ENCODE results near the gene SDCBP2.

The SDCBP2 gene

GRCh38 chr20:1294497-1294896 lies 34.4 kb downstream of the SDCBP2 start:
- TF ChIP-seq TAF1 (IDR thresholded peaks at IDR 0.05; ENCODE audit: borderline replicate concordance, insufficient read depth, low read length): no peak
- TF ChIP-seq, protein P1, sequence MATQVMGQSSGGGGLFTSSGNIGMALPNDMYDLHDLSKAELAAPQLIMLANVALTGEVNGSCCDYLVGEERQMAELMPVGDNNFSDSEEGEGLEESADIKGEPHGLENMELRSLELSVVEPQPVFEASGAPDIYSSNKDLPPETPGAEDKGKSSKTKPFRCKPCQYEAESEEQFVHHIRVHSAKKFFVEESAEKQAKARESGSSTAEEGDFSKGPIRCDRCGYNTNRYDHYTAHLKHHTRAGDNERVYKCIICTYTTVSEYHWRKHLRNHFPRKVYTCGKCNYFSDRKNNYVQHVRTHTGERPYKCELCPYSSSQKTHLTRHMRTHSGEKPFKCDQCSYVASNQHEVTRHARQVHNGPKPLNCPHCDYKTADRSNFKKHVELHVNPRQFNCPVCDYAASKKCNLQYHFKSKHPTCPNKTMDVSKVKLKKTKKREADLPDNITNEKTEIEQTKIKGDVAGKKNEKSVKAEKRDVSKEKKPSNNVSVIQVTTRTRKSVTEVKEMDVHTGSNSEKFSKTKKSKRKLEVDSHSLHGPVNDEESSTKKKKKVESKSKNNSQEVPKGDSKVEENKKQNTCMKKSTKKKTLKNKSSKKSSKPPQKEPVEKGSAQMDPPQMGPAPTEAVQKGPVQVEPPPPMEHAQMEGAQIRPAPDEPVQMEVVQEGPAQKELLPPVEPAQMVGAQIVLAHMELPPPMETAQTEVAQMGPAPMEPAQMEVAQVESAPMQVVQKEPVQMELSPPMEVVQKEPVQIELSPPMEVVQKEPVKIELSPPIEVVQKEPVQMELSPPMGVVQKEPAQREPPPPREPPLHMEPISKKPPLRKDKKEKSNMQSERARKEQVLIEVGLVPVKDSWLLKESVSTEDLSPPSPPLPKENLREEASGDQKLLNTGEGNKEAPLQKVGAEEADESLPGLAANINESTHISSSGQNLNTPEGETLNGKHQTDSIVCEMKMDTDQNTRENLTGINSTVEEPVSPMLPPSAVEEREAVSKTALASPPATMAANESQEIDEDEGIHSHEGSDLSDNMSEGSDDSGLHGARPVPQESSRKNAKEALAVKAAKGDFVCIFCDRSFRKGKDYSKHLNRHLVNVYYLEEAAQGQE (IDR thresholded peaks at IDR 0.05; ENCODE audit: insufficient read depth in 1 of 2, low read depth in 2 of 2, low read length in 2 of 2): no peak
- TF ChIP-seq POLR2AphosphoS5 (IDR thresholded peaks at IDR 0.05; ENCODE audit: low read depth, low read length): no peak
- TF ChIP-seq SIN3A (IDR thresholded peaks at IDR 0.05; ENCODE audit: borderline replicate concordance, insufficient read depth, low read length): no peak
- TF ChIP-seq FOXP2 (optimal IDR thresholded peaks at IDR 0.05; ENCODE audit: borderline replicate concordance, extremely low read depth, extremely low read length, insufficient read depth): no peak

DNA sequence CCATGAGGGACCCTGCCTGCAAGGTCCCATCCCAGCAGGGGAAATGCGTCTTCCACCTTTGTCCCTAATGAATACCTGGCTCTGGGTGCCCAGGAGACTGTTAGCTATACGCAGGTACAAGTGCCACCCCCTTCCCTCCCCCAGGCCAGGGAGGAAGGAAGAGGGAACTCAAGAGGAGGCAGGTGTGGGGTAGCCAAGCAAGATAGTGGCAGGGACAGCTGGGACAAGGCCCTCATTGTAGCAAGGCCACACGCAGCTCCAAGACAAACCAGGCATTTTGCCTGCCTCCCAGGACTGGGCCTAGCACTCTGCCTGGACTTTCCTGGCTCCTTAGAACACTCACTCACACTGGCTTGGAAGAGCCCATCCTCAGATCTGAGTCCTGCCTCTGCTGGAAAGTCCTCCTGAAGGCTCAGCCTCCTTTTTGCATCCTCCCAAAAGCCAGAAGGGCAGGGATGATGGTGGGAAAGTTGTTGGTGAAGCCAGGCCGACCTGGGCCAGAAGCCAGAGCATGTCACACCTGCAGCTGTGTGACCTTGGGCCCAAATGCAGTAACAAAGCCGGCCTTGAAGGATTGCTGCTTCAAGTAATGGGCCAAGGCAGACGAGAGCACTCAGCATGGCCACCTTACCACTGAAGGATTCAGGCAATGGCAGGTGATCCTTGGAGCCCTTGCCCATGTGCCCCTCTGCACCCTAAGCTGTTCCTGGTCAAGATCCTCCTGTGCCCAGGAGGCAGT lies 35.1 kb downstream of the SDCBP2 start:
- TF ChIP-seq, protein P1 (IDR thresholded peaks at IDR 0.05; ENCODE audit: insufficient read depth in 1 of 2, low read depth in 2 of 2, low read length in 2 of 2): no peak
- TF ChIP-seq SIN3A (IDR thresholded peaks at IDR 0.05; ENCODE audit: borderline replicate concordance, insufficient read depth, low read length) (no peak), TAF1 (IDR thresholded peaks at IDR 0.05; ENCODE audit: borderline replicate concordance, insufficient read depth, low read length) (no peak), FOXP2 (optimal IDR thresholded peaks at IDR 0.05; ENCODE audit: borderline replicate concordance, extremely low read depth, extremely low read length, insufficient read depth) (no peak), POLR2AphosphoS5 (IDR thresholded peaks at IDR 0.05; ENCODE audit: low read depth, low read length) (no peak)

- TF ChIP-seq TAF1 (IDR thresholded peaks at IDR 0.05; ENCODE audit: borderline replicate concordance, insufficient read depth, low read length) (no peak), FOXP2 (optimal IDR thresholded peaks at IDR 0.05; ENCODE audit: borderline replicate concordance, extremely low read depth, extremely low read length, insufficient read depth) (no peak), SIN3A (IDR thresholded peaks at IDR 0.05; ENCODE audit: borderline replicate concordance, insufficient read depth, low read length) (no peak), POLR2AphosphoS5 (IDR thresholded peaks at IDR 0.05; ENCODE audit: low read depth, low read length) (no peak)
- TF ChIP-seq, protein P1 (IDR thresholded peaks at IDR 0.05; ENCODE audit: insufficient read depth in 1 of 2, low read depth in 2 of 2, low read length in 2 of 2): no peak
Measured at GRCh38 chr20:1292620-1293019, 36.3 kb downstream of the SDCBP2 start.

- TF ChIP-seq SIN3A (IDR thresholded peaks at IDR 0.05; ENCODE audit: borderline replicate concordance, insufficient read depth, low read length): no peak
- no peak for TF ChIP-seq TAF1 (IDR thresholded peaks at IDR 0.05; ENCODE audit: borderline replicate concordance, insufficient read depth, low read length)
- TF ChIP-seq POLR2AphosphoS5 (IDR thresholded peaks at IDR 0.05; ENCODE audit: low read depth, low read length): no peak
- TF ChIP-seq, protein P1 (IDR thresholded peaks at IDR 0.05; ENCODE audit: insufficient read depth in 1 of 2, low read depth in 2 of 2, low read length in 2 of 2): no peak
- TF ChIP-seq FOXP2 (optimal IDR thresholded peaks at IDR 0.05; ENCODE audit: borderline replicate concordance, extremely low read depth, extremely low read length, insufficient read depth): no peak
Measured at GRCh38 chr20:1291191-1291741, 37.7 kb downstream of the SDCBP2 start.
